IMR-90 (cell line): Measurements from ENCODE around the gene ANKH. TPM values are rescaled to one million over a fixed set of nuclear protein-coding genes. Genes with fewer than 3 reads are reported as not detected.

Experiments used
- ATAC-seq: fragments of 200-7000 bp; cut with Tn5 transposase; 2 replicates; pipeline ENCODE4 v1.9.1; 2020; ENCODE audit warnings: low read depth, mild to moderate bottlenecking, moderate library complexity
- BruUV-seq: library from RNA; stranded (reverse); fragments of 400-500 nt; replicated peaks from 2 replicates; lab custom pipeline; 2021; lab: Mats Ljungman, UMichigan
- CTCF ChIA-PET: fragments of 300-600 bp; formaldehyde crosslinking; extraction: SDS; loops from one replicate; lab custom pipeline; 2021; ENCODE audit warnings: antibody characterized with exemption; lab: Yijun Ruan, JAX
- POLR2A ChIA-PET: fragments of 300-600 bp; sonication (Branson Sonifier 250); formaldehyde crosslinking; loops from one replicate; lab custom pipeline; 2022; ENCODE audit warnings: antibody characterized with exemption; ENCODE audit not compliant: unreplicated experiment; lab: Charles Lee
- DNase-seq: peaks from one replicate; pipeline ENCODE4 v3.0.0; 2013
- H2AFZ ChIP-seq: replicated peaks from 2 replicates; pipeline ENCODE3; 2013; ENCODE audit warnings: low read length, mild to moderate bottlenecking; ENCODE audit not compliant: poor library complexity
- H2AK5ac ChIP-seq: 2 replicates; pipeline ENCODE4 v1.6.1; 2013; ENCODE audit warnings: low read depth, low read length, inconsistent platforms
- H2AK9ac ChIP-seq: replicated peaks from 2 replicates; pipeline ENCODE3; 2013; ENCODE audit warnings: mild to moderate bottlenecking, low read depth, low read length, moderate library complexity; ENCODE audit not compliant: poor library complexity
- H2BK120ac ChIP-seq: 2 replicates; pipeline ENCODE4 v1.6.1; 2013; ENCODE audit warnings: low read depth, low read length, inconsistent platforms
- H2BK15ac ChIP-seq: 3 replicates; pipeline ENCODE4 v1.6.1; 2013; ENCODE audit warnings: low read depth, low read length, inconsistent platforms
- H2BK20ac ChIP-seq: 2 replicates; pipeline ENCODE4 v1.6.1; 2013; ENCODE audit warnings: low read depth, mild to moderate bottlenecking, inconsistent platforms, low read length, moderate library complexity
- H2BK5ac ChIP-seq: 2 replicates; pipeline ENCODE4 v1.6.1; 2013; ENCODE audit warnings: mild to moderate bottlenecking, low read depth, low read length, inconsistent platforms; ENCODE audit not compliant: poor library complexity, severe bottlenecking
- H3K14ac ChIP-seq: replicated peaks from 2 replicates; pipeline ENCODE4 v1.6.1; 2013; ENCODE audit warnings: low read depth, low read length, inconsistent platforms
- H3K18ac ChIP-seq: 2 replicates; pipeline ENCODE4 v1.6.1; 2013; ENCODE audit warnings: low read depth, low read length, control low read depth
- H3K23ac ChIP-seq: 2 replicates; pipeline ENCODE4 v1.6.1; 2013; ENCODE audit warnings: low read depth, low read length, inconsistent platforms
- H3K27ac ChIP-seq: 2 replicates; pipeline ENCODE4 v1.5.1; 2013; ENCODE audit warnings: mild to moderate bottlenecking, control low read depth, low read length; ENCODE audit not compliant: insufficient read depth
- H3K27me3 ChIP-seq: 2 replicates; pipeline ENCODE4 v1.6.1; 2013; ENCODE audit warnings: low read length; ENCODE audit not compliant: control insufficient read depth, insufficient read depth
- H3K36me3 ChIP-seq: 2 replicates; pipeline ENCODE4 v1.6.1; 2013; ENCODE audit warnings: low read length, mixed read lengths; ENCODE audit not compliant: control insufficient read depth, insufficient read depth
- H3K4ac ChIP-seq: 2 replicates; pipeline ENCODE4 v1.6.1; 2013; ENCODE audit warnings: low read depth, low read length, inconsistent platforms
- H3K4me1 ChIP-seq: 2 replicates; pipeline ENCODE4 v1.6.1; 2013; ENCODE audit warnings: low read length, mixed read lengths; ENCODE audit not compliant: control insufficient read depth, insufficient read depth
- H3K4me2 ChIP-seq: 2 replicates; pipeline ENCODE4 v1.6.1; 2013; ENCODE audit warnings: low read depth, mild to moderate bottlenecking, control low read depth, low read length, moderate library complexity
- H3K4me3 ChIP-seq: 2 replicates; pipeline ENCODE4 v1.5.1; 2013; ENCODE audit warnings: low read depth, mild to moderate bottlenecking, control low read depth, low read length, moderate library complexity; ENCODE audit not compliant: insufficient read depth
- H3K56ac ChIP-seq: 2 replicates; pipeline ENCODE4 v1.6.1; 2013; ENCODE audit warnings: low read length, inconsistent platforms; ENCODE audit not compliant: insufficient read depth; ENCODE audit errors: extremely low read depth
- H3K79me1 ChIP-seq, 2 experiments: 2 replicates each; pipeline ENCODE4 v1.6.1; 2013; ENCODE audit warnings: low read length in 2 of 2, inconsistent platforms in 1 of 2, low read depth in 1 of 2
- H3K9ac ChIP-seq: 2 replicates; pipeline ENCODE4 v1.6.1; 2013; ENCODE audit warnings: low read depth, low read length, control low read depth
- H3K9me1 ChIP-seq: 2 replicates; pipeline ENCODE4 v1.6.1; 2013; ENCODE audit warnings: low read length, inconsistent platforms; ENCODE audit not compliant: insufficient read depth
- H3K9me3 ChIP-seq: 2 replicates; pipeline ENCODE4 v1.6.1; 2013; ENCODE audit warnings: low read length; ENCODE audit not compliant: control insufficient read depth, insufficient read depth
- H4K20me1 ChIP-seq: 2 replicates; pipeline ENCODE4 v1.6.1; 2013; ENCODE audit warnings: low read length, inconsistent platforms; ENCODE audit not compliant: insufficient read depth
- H4K5ac ChIP-seq: 2 replicates; pipeline ENCODE4 v1.6.1; 2013; ENCODE audit warnings: mild to moderate bottlenecking, low read depth, low read length, control low read depth
- H4K8ac ChIP-seq, 2 experiments: 2 replicates each; pipeline ENCODE4 v1.6.1; 2013; ENCODE audit warnings: low read depth in 2 of 2, low read length in 2 of 2, control low read depth in 1 of 2, inconsistent platforms in 1 of 2
- H4K91ac ChIP-seq: 2 replicates; pipeline ENCODE4 v1.6.1; 2013; ENCODE audit warnings: low read depth, low read length, inconsistent platforms; ENCODE audit not compliant: insufficient read depth
- BHLHE40 ChIP-seq: fragments of 150-350 bp; IDR thresholded peaks from 2 replicates; pipeline ENCODE4 v1.6.1; 2016; ENCODE audit warnings: mild to moderate bottlenecking, low read depth, low read length
- CEBPB ChIP-seq: IDR thresholded peaks from 2 replicates; pipeline ENCODE4 v1.6.1; 2012; ENCODE audit warnings: low read depth, low read length, improper control_type of control experiment
- CHD1 ChIP-seq: IDR thresholded peaks from 2 replicates; pipeline ENCODE4 v1.6.1; 2012; ENCODE audit warnings: low read depth, low read length, improper control_type of control experiment
- FOS ChIP-seq: fragments of 150-350 bp; IDR thresholded peaks from 2 replicates; pipeline ENCODE4 v1.6.1; 2016; ENCODE audit warnings: low read depth, low read length
- MAFK ChIP-seq: IDR thresholded peaks from 2 replicates; pipeline ENCODE4 v1.6.1; 2012; ENCODE audit warnings: low read depth, low read length, improper control_type of control experiment
- MAZ ChIP-seq: IDR thresholded peaks from 2 replicates; pipeline ENCODE4 v1.6.1; 2012; ENCODE audit warnings: low read depth, mild to moderate bottlenecking, low read length, improper control_type of control experiment, moderate library complexity, borderline replicate concordance
- MXI1 ChIP-seq: IDR thresholded peaks from 2 replicates; pipeline ENCODE4 v1.6.1; 2012; ENCODE audit warnings: low read depth, mild to moderate bottlenecking, low read length, moderate library complexity, borderline replicate concordance
- NFE2L2 ChIP-seq: fragments of 150-350 bp; IDR thresholded peaks from 2 replicates; pipeline ENCODE4 v1.6.1; 2016; ENCODE audit warnings: low read depth, mild to moderate bottlenecking, low read length
- POLR2A ChIP-seq: IDR thresholded peaks from 2 replicates; pipeline ENCODE4 v1.6.1; 2012; ENCODE audit warnings: mild to moderate bottlenecking, low read depth, low read length
- RAD21 ChIP-seq: IDR thresholded peaks from 2 replicates; pipeline ENCODE4 v1.6.1; 2012; ENCODE audit warnings: low read length, improper control_type of control experiment
- RCOR1 ChIP-seq: IDR thresholded peaks from 2 replicates; pipeline ENCODE4 v1.6.1; 2012; ENCODE audit warnings: mild to moderate bottlenecking, low read length, improper control_type of control experiment; ENCODE audit not compliant: insufficient replicate concordance
- RFX5 ChIP-seq: IDR thresholded peaks from 2 replicates; pipeline ENCODE4 v1.8.0; 2012; ENCODE audit warnings: low read depth, mild to moderate bottlenecking, low read length, moderate library complexity
- SMC3 ChIP-seq: fragments of 150-350 bp; IDR thresholded peaks from 2 replicates; pipeline ENCODE4 v1.6.1; 2016; ENCODE audit warnings: low read depth, mild to moderate bottlenecking, antibody characterized with exemption, low read length, moderate library complexity
- WGBS, 2 experiments: methylation state at CpG; one replicate each; pipeline versions ENCODE4 v1.1.5 to v1.1.7; 2013; ENCODE audit warnings: missing lambda C conversion rate in 2 of 2; ENCODE audit not compliant: insufficient read length in 1 of 2; ENCODE audit errors: extremely low coverage in 2 of 2; 5-methylcytosine and 5-hydroxymethylcytosine counted together
- dilution Hi-C: fragments of 300-500 bp; cut with HindIII; formaldehyde crosslinking; loops from one replicate; pipeline ENCODE4 v1.14.3; 2018; ENCODE audit warnings: low sequenced_read_pairs; ENCODE audit not compliant: unreplicated experiment
- in situ Hi-C: fragments of 300-500 bp; cut with MboI; formaldehyde crosslinking; loops from 3 replicates; pipeline ENCODE4 v1.14.3; 2019; ENCODE audit warnings: low sequenced_read_pairs, inconsistent platforms, mixed read lengths
- intact Hi-C: fragments of 100-400 bp; cut with micrococcal nuclease; formaldehyde crosslinking; loops from 2 replicates; pipeline ENCODE4 v1.10.0; 2022
- polyA plus RNA-seq, 3 experiments: library from polyadenylated mRNA; depleted of rRNA; stranded (reverse); fragments of >200 nt; gene quantifications; 2 replicates each; pipeline ENCODE4 v1.2.3, GENCODE V29; 2012; ENCODE audit warnings: low replicate concordance in 1 of 3
- total RNA-seq: library from RNA; depleted of rRNA; stranded (reverse); fragments of >200 nt; gene quantifications from 2 replicates; pipeline ENCODE4 v1.2.3, GENCODE V29; 2012
- TF ChIP-seq, protein P1 (sequence below): fragments of 150-350 bp; IDR thresholded peaks from 2 replicates; pipeline ENCODE4 v1.6.1; 2017; ENCODE audit warnings: mild to moderate bottlenecking, antibody characterized with exemption, low read length, low read depth
- TF ChIP-seq, protein P2 (sequence below): conservative IDR thresholded peaks from 2 replicates; pipeline ENCODE4 v1.5.1; 2012; ENCODE audit warnings: mild to moderate bottlenecking, low read depth, low read length, improper control_type of control experiment
- TF ChIP-seq, protein P3 (sequence below): fragments of 150-350 bp; IDR thresholded peaks from 2 replicates; pipeline ENCODE4 v1.6.1; 2016; ENCODE audit warnings: low read depth, mild to moderate bottlenecking, low read length, moderate library complexity, borderline replicate concordance

Gene ANKH
- total and polyA plus RNA-seq, 2 of the 4 experiments (the other 2 are of a cell fraction) = 5.2 to 17.2 TPM

DNA sequence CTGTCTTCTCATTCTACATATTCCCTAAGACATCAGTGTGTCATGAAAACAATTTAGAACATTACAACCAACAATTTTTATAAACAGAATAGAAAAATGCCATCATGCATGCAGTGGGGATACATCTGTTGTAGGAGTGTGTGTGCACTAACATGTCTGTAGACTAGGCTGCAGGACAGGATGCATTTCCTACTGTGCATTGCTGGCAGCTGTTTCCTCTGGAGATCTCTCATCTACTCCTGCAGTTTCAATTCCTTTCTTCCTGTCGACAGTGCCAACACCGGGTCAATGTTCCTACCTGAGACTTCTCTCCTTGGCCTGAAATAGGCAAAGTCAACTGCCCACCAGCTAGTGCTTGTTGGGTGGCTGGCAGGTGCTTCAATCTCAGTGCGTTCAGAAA is 69.8 kb downstream of the ANKH start:
- Histone ChIP-seq H3K79me1 (peaks cover 3% of the 10 kb centered on the region in 2 experiments; a peak in 2 of 4 replicates), H2BK120ac (no peak overlapping the region), H3K23ac (no peak overlapping the region), H2AK5ac (no peak overlapping the region), H3K4me3 (no peak overlapping the region), H3K27me3 (no peaks in the 10 kb centered on the region), H4K91ac (no peak overlapping the region), H4K8ac (no peak overlapping the region), H3K36me3 (no peaks in the 10 kb centered on the region; the same call in 1 of the 2 replicates), H3K4me2 (no peak overlapping the region), H3K9me3 (no peaks in the 10 kb centered on the region), H3K56ac (no peak overlapping the region), H3K14ac (no peak overlapping the region), H3K18ac (no peak overlapping the region), H4K20me1 (no peaks in the 10 kb centered on the region), H3K4ac (no peak overlapping the region), H2AK9ac (no peak overlapping the region), H2BK15ac (no peak overlapping the region), H2BK5ac (no peak overlapping the region), H3K27ac (no peak overlapping the region), H2AFZ (no peak overlapping the region), H3K4me1 (peaks cover 10% of the 10 kb centered on the region), H3K9ac (no peak overlapping the region), H3K9me1 (peaks cover 3% of the 10 kb centered on the region; the same call in 1 of the 2 replicates), H4K5ac (no peak overlapping the region), H2BK20ac (no peak overlapping the region)
- dilution Hi-C loops (no loop called here), intact Hi-C loops (no loop called here), in situ Hi-C loops (no loop called here)
- no peak for ATAC-seq
- ChIA-PET CTCF (no interaction called here), POLR2A (no interaction called here)
- TF ChIP-seq, protein P1, sequence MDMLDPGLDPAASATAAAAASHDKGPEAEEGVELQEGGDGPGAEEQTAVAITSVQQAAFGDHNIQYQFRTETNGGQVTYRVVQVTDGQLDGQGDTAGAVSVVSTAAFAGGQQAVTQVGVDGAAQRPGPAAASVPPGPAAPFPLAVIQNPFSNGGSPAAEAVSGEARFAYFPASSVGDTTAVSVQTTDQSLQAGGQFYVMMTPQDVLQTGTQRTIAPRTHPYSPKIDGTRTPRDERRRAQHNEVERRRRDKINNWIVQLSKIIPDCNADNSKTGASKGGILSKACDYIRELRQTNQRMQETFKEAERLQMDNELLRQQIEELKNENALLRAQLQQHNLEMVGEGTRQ = no peak
- TF ChIP-seq RCOR1 = no peak
- TF ChIP-seq NFE2L2 = no peak
- TF ChIP-seq MXI1 = no peak
- TF ChIP-seq MAFK = no peak
- TF ChIP-seq RAD21 = no peak
- no peak for TF ChIP-seq MAZ
- TF ChIP-seq CEBPB = no peak
- TF ChIP-seq RFX5 = no peak
- TF ChIP-seq, protein P2, sequence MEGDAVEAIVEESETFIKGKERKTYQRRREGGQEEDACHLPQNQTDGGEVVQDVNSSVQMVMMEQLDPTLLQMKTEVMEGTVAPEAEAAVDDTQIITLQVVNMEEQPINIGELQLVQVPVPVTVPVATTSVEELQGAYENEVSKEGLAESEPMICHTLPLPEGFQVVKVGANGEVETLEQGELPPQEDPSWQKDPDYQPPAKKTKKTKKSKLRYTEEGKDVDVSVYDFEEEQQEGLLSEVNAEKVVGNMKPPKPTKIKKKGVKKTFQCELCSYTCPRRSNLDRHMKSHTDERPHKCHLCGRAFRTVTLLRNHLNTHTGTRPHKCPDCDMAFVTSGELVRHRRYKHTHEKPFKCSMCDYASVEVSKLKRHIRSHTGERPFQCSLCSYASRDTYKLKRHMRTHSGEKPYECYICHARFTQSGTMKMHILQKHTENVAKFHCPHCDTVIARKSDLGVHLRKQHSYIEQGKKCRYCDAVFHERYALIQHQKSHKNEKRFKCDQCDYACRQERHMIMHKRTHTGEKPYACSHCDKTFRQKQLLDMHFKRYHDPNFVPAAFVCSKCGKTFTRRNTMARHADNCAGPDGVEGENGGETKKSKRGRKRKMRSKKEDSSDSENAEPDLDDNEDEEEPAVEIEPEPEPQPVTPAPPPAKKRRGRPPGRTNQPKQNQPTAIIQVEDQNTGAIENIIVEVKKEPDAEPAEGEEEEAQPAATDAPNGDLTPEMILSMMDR = no peak
- TF ChIP-seq, protein P3, sequence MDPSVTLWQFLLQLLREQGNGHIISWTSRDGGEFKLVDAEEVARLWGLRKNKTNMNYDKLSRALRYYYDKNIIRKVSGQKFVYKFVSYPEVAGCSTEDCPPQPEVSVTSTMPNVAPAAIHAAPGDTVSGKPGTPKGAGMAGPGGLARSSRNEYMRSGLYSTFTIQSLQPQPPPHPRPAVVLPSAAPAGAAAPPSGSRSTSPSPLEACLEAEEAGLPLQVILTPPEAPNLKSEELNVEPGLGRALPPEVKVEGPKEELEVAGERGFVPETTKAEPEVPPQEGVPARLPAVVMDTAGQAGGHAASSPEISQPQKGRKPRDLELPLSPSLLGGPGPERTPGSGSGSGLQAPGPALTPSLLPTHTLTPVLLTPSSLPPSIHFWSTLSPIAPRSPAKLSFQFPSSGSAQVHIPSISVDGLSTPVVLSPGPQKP = no peak
- no peak for TF ChIP-seq CHD1
- TF ChIP-seq SMC3 = no peak
- no peak for TF ChIP-seq FOS
- TF ChIP-seq POLR2A = no peak
- no peak for TF ChIP-seq BHLHE40
- WGBS, 2 experiments = 86% methylated on average over 1 of the region's 3 CpGs; no CpG with 5 or more reads in 1 of the 2 experiments
- BruUV-seq = no TSS peak
- no peak for DNase-seq
